HFF-Myc (cell line): ENCODE results near the gene GANC.
"Not testable (repeated sequence)": the region's sequence is repeated elsewhere in the genome, so short reads cannot be mapped to it uniquely, and the experiment has no call there.

ENCODE experiments used
- DNase-seq: peaks from one replicate; pipeline ENCODE4 v3.0.0-alpha.2; 2011; ENCODE audit warnings: low read depth; ENCODE audit errors: extremely low read depth
- H3K4me3 ChIP-seq: replicated peaks from 2 replicates; pipeline ENCODE4 v1.5.1; 2011; ENCODE audit warnings: low read depth, mild to moderate bottlenecking, control low read depth, low read length
- CTCF ChIP-seq: IDR thresholded peaks from 2 replicates; pipeline ENCODE4 v1.5.1; 2012; ENCODE audit warnings: mild to moderate bottlenecking, low read depth, low read length, control low read depth; ENCODE audit errors: missing control alignments

Gene GANC

GRCh38 chr15:42272939-42273899, at the start of gene GANC, which contains the start of gene TMEM87A:
Gene GANC (plus strand): TSS chr15:42273201. CDS start chr15:42274482, 1,281 bp downstream.
Gene TMEM87A (minus strand): TSS chr15:42273433. CDS start chr15:42273398, 35 bp downstream.
- TF ChIP-seq CTCF, result no peak
- DNase-seq, result peak; percentile 96
- peak within 1 kb of the TSS; percentile 78 for H3K4me3 ChIP-seq

GRCh38 chr15:42226648-42227047, 46.4 kb upstream of the GANC start:
- no peak for TF ChIP-seq CTCF
- no peak for DNase-seq
- no peak overlapping the region for H3K4me3 ChIP-seq

- H3K4me3 ChIP-seq, result no peak overlapping the region
- no peak for DNase-seq
- TF ChIP-seq CTCF, result no peak
Observed at GRCh38 chr15:42228036-42228435, 45.0 kb upstream of the GANC start.

- not testable (repeated sequence) for H3K4me3 ChIP-seq, DNase-seq
Observed at GRCh38 chr15:42228981-42229380, 44.0 kb upstream of the GANC start.

- H3K4me3 ChIP-seq, result no peak overlapping the region
- DNase-seq, result no peak
- no peak for TF ChIP-seq CTCF
Observed at GRCh38 chr15:42231088-42231487, 41.9 kb upstream of the GANC start.

GRCh38 chr15:42232606-42233005, 40.4 kb upstream of the GANC start:
- DNase-seq, result no peak
- no peak for TF ChIP-seq CTCF
- no peak overlapping the region for H3K4me3 ChIP-seq

GRCh38 chr15:42233107-42233506, 39.9 kb upstream of the GANC start:
- TF ChIP-seq CTCF, result no peak
- no peak for DNase-seq
- no peak overlapping the region for H3K4me3 ChIP-seq
